NT2/D1 (cell line): ENCODE results near the gene PALM.
"Not testable (repeated sequence)": the region's sequence is repeated elsewhere in the genome, so short reads cannot be mapped to it uniquely, and the experiment has no call there.

ENCODE experiments used
- DNase-seq: peaks from one replicate; pipeline ENCODE4 v3.0.0-alpha.2; 2011; ENCODE audit warnings: low read depth, low spot score
- H3K27me3 ChIP-seq: 2 replicates; pipeline ENCODE4 v1.6.0; 2011; ENCODE audit warnings: mild to moderate bottlenecking; ENCODE audit not compliant: insufficient read length, insufficient read depth
- H3K36me3 ChIP-seq: 2 replicates; pipeline ENCODE4 v1.6.1; 2011; ENCODE audit warnings: mild to moderate bottlenecking, low read length, mixed read lengths; ENCODE audit not compliant: insufficient read depth, insufficient read length
- H3K4me1 ChIP-seq: 2 replicates; pipeline ENCODE4 v1.5.1; 2011; ENCODE audit not compliant: insufficient read depth, insufficient read length
- H3K4me3 ChIP-seq: 2 replicates; pipeline ENCODE4 v1.5.1; 2011; ENCODE audit warnings: low read depth; ENCODE audit not compliant: insufficient read length
- H3K9ac ChIP-seq: 2 replicates; pipeline ENCODE4 v1.6.0; 2011; ENCODE audit warnings: low read depth; ENCODE audit not compliant: insufficient read length
- H3K9me3 ChIP-seq: 2 replicates; pipeline ENCODE4 v1.5.1; 2011; ENCODE audit warnings: mild to moderate bottlenecking, low read length; ENCODE audit not compliant: insufficient read depth
- SUZ12 ChIP-seq: IDR thresholded peaks from 2 replicates; pipeline ENCODE4 v1.6.1; 2011; ENCODE audit not compliant: insufficient read length, insufficient read depth; ENCODE audit errors: extremely low read depth
- YY1 ChIP-seq: IDR thresholded peaks from 2 replicates; pipeline ENCODE4 v1.6.1; 2011; ENCODE audit not compliant: insufficient read length, insufficient read depth
- ZNF274 ChIP-seq: IDR thresholded peaks from 2 replicates; pipeline ENCODE4 v1.6.1; 2011; ENCODE audit warnings: mild to moderate bottlenecking, low read depth, low read length

The PALM gene

GRCh38 chr19:663682-664117 is 45.0 kb upstream of the PALM start:
- no peak for TF ChIP-seq ZNF274
- TF ChIP-seq YY1, result no peak
- TF ChIP-seq SUZ12, result no peak
- peaks cover 31% of the 10 kb centered on the region for H3K4me1 ChIP-seq

GRCh38 chr19:664913-665443 is 43.8 kb upstream of the PALM start:
- Histone ChIP-seq H3K36me3 (peaks cover 22% of the 10 kb centered on the region), H3K9me3 (peaks cover 14% of the 10 kb centered on the region; the same call in 1 of the 2 replicates), H3K9ac (peak overlapping the region; percentile 79), H3K4me1 (peaks cover 20% of the 10 kb centered on the region), H3K4me3 (no peak overlapping the region), H3K27me3 (peaks cover 2% of the 10 kb centered on the region)
- TF ChIP-seq ZNF274, result no peak
- no peak for TF ChIP-seq SUZ12
- no peak for TF ChIP-seq YY1
- DNase-seq, result peak; percentile 81

More at GRCh38 chr19:663682-664117, 45.0 kb upstream of the PALM start:
- H3K27me3 ChIP-seq, result peaks cover 2% of the 10 kb centered on the region
- H3K36me3 ChIP-seq, result peaks cover 34% of the 10 kb centered on the region
- H3K4me3 ChIP-seq, result peak overlapping the region; percentile 59
- H3K9ac ChIP-seq, result peak overlapping the region; percentile 82
- no peak for DNase-seq
- peaks cover 14% of the 10 kb centered on the region; the same call in 1 of the 2 replicates for H3K9me3 ChIP-seq

- H3K4me3 ChIP-seq, DNase-seq, H3K27me3 ChIP-seq, H3K9ac ChIP-seq, H3K36me3 ChIP-seq, H3K4me1 ChIP-seq: not testable (repeated sequence)
- peaks cover 14% of the 10 kb centered on the region; the same call in 1 of the 2 replicates for H3K9me3 ChIP-seq
Measured at GRCh38 chr19:666985-667573, 41.7 kb upstream of the PALM start.

DNA sequence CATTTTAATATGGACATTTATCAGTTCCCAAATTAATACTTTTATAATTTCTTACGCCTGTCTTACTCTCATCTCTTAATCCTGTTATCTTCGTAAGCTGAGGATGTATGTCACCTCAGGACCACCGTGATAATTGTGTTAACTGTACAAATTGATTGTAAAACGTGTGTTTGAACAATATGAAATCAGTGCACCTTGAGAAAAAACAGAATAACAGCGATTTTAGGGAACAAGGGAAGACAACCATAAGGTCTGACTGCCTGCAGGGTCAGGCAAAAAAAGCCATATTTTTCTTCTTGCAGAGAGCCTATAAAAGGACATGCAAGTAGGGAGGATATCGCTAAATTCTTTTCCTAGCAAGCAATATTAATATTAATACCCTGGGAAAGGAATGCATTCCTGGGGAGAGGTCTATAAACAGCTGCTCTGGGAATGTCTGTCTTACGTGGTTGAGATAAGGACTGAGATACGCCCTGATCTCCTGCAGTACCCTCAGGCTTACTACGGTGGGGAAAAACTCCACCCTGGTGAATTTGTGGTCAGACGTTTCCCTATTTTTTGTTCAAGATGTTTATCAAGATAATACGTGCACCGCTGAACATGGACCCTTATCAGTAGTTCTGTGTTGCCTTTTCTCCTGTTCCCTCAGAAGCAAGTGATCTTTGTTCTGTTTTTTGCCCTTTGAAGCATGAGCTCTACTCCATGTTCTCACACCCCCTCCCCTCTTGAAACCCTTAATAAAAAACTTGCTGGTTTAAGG is 39.9 kb upstream of the PALM start:
- not testable (repeated sequence) for H3K9me3 ChIP-seq, H3K4me3 ChIP-seq, H3K36me3 ChIP-seq, H3K27me3 ChIP-seq, H3K9ac ChIP-seq, H3K4me1 ChIP-seq, DNase-seq

GRCh38 chr19:670609-671075 is 38.1 kb upstream of the PALM start:
- Histone ChIP-seq H3K9me3 (peaks cover 6% of the 10 kb centered on the region; the same call in 1 of the 2 replicates), H3K4me1 (peaks cover 5% of the 10 kb centered on the region), H3K9ac (no peak overlapping the region), H3K27me3 (peaks cover 5% of the 10 kb centered on the region), H3K4me3 (no peak overlapping the region), H3K36me3 (peaks cover 2% of the 10 kb centered on the region)
- DNase-seq, result no peak
- TF ChIP-seq ZNF274, result no peak
- no peak for TF ChIP-seq YY1
- no peak for TF ChIP-seq SUZ12

GRCh38 chr19:674282-675151 is 34.2 kb upstream of the PALM start:
- no peaks in the 10 kb centered on the region for H3K9me3 ChIP-seq
- H3K9ac ChIP-seq, result peak overlapping the region; percentile 12
- H3K36me3 ChIP-seq, result peaks cover 10% of the 10 kb centered on the region
- H3K27me3 ChIP-seq, result peaks cover 12% of the 10 kb centered on the region
- no peak for TF ChIP-seq ZNF274
- no peak for TF ChIP-seq YY1
- TF ChIP-seq SUZ12, result no peak
- DNase-seq, result no peak
- peaks cover 24% of the 10 kb centered on the region for H3K4me1 ChIP-seq
- H3K4me3 ChIP-seq, result no peak overlapping the region

DNA sequence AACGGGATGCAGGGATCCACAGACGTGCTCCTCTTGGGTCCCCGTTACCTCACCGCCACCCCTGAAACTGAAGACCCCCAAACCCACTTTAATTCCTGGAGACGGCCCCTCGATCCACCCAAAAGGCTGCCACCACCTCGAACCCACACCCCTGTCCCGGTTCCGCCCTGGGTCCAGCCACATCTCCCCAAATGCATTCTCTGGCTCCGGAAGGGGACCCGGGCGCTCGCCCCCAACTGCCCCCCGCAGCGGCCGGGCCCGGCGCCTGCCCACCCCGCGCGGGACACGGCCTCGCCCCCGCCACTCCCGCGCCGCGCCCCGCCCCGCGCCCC is 32.8 kb upstream of the PALM start:
- peak overlapping the region; percentile 21 for H3K4me3 ChIP-seq
- no peaks in the 10 kb centered on the region for H3K9me3 ChIP-seq
- no peak for DNase-seq
- TF ChIP-seq YY1 (no peak), ZNF274 (no peak), SUZ12 (no peak)
- H3K36me3 ChIP-seq, result peaks cover 8% of the 10 kb centered on the region
- H3K4me1 ChIP-seq, result peaks cover 24% of the 10 kb centered on the region
- H3K27me3 ChIP-seq, result peaks cover 12% of the 10 kb centered on the region
- H3K9ac ChIP-seq, result peak overlapping the region; percentile 56
